ENCODE measurements around the gene CRAMP1. TPM values are rescaled to one million over a fixed set of nuclear protein-coding genes. Genes with fewer than 3 reads are reported as not detected.
A peak's percentile ranks its signal among the peaks of the same experiment; 100 is the strongest.

The CRAMP1 gene
- total RNA-seq, 6 donors from 2014 or later = 16.3 to 57.6 (median 20.6) TPM

- no peaks in the 10 kb centered on the region for H3K9me3 ChIP-seq
- 87 to 89% methylated on average over 16 of the region's 16 CpGs for whole genome bisulfite sequencing, 2 donors
- TF ChIP-seq POLR2AphosphoS5 (IDR thresholded peaks at IDR 0.05) (no peak), EP300 (IDR thresholded peaks at IDR 0.05) (no peak), POLR2A (IDR thresholded peaks at IDR 0.05) (no peak)
- TF ChIP-seq, protein P1, sequence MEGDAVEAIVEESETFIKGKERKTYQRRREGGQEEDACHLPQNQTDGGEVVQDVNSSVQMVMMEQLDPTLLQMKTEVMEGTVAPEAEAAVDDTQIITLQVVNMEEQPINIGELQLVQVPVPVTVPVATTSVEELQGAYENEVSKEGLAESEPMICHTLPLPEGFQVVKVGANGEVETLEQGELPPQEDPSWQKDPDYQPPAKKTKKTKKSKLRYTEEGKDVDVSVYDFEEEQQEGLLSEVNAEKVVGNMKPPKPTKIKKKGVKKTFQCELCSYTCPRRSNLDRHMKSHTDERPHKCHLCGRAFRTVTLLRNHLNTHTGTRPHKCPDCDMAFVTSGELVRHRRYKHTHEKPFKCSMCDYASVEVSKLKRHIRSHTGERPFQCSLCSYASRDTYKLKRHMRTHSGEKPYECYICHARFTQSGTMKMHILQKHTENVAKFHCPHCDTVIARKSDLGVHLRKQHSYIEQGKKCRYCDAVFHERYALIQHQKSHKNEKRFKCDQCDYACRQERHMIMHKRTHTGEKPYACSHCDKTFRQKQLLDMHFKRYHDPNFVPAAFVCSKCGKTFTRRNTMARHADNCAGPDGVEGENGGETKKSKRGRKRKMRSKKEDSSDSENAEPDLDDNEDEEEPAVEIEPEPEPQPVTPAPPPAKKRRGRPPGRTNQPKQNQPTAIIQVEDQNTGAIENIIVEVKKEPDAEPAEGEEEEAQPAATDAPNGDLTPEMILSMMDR (IDR thresholded peaks at IDR 0.05) = no peak
- H3K27ac ChIP-seq = no peak overlapping the region
- H3K4me1 ChIP-seq = peaks cover 0 to 7% (median 4%) of the 10 kb centered on the region in 4 donors
- no peaks in the 10 kb centered on the region for H3K27me3 ChIP-seq
- H3K4me3 ChIP-seq = no peak overlapping the region
- DNase-seq = peak in 1 of 2 donors; percentile 43
- ATAC-seq (ENCODE audit: low FRiP score in 2 of 2) = no peak
- H3K36me3 ChIP-seq = peaks cover 0 to 40% (median 23%) of the 10 kb centered on the region in 4 donors
These were observed 46.9 kb upstream of the CRAMP1 start for GRCh38 chr16:1565083-1565805.

- WGBS, 2 donors = 93 to 96% methylated on average over 9 to 12 of the region's 13 CpGs
- Histone ChIP-seq H3K4me3 (no peak overlapping the region), H3K4me1 (no peaks in the 10 kb centered on the region), H3K36me3 (peaks cover 0 to 26% (median 16%) of the 10 kb centered on the region in 4 donors), H3K9me3 (no peaks in the 10 kb centered on the region), H3K27ac (no peak overlapping the region), H3K27me3 (no peaks in the 10 kb centered on the region)
- TF ChIP-seq POLR2AphosphoS5 (IDR thresholded peaks at IDR 0.05) (no peak), POLR2A (IDR thresholded peaks at IDR 0.05) (no peak), EP300 (IDR thresholded peaks at IDR 0.05) (no peak)
- TF ChIP-seq, protein P1 (IDR thresholded peaks at IDR 0.05) = no peak
- ATAC-seq (ENCODE audit: low FRiP score in 2 of 2) (no peak), DNase-seq (no peak)
These were observed 44.2 kb upstream of the CRAMP1 start for GRCh38 chr16:1567988-1568387.

DNA sequence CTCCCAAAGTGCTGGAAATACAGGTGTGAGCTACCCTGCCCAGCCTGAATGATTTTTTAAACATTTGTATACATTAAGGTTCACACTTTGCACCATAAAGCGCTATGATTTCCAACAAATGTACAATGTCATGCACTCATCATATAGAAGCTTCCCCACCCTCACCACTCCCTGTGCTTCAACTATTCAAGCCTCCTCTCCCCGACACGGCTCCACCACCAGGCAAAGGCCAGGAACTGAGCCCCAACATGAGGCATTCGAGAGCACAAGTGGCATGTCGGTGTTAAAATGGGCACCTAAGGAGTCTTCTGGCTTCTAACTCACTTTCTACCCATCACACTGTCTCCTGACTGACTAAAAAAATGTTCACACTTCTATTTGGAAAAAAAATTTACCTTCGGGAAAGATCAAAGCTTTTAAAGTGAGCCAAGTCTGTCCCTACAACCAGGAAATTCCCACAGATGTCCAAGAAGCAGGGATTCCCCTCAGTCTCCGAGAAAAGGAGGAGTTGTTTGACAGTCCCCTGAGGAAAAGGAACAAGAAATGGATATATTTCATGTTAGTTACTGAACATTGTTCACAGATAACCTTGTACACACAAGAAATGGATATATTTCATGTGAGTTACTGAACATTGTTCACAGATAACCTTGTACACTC, 41.0 kb upstream of the CRAMP1 start:
- ATAC-seq (ENCODE audit: low FRiP score in 2 of 2) (no peak), DNase-seq (no peak)
- H3K4me3 ChIP-seq = no peak overlapping the region
- no peak for TF ChIP-seq POLR2AphosphoS5 (IDR thresholded peaks at IDR 0.05)
- no peak for TF ChIP-seq EP300 (IDR thresholded peaks at IDR 0.05)
- TF ChIP-seq POLR2A (IDR thresholded peaks at IDR 0.05) = no peak
- TF ChIP-seq, protein P1 (IDR thresholded peaks at IDR 0.05) = no peak
- H3K4me1 ChIP-seq = no peaks in the 10 kb centered on the region
- no peaks in the 10 kb centered on the region for H3K9me3 ChIP-seq
- H3K27ac ChIP-seq = no peak overlapping the region
- no peaks in the 10 kb centered on the region for H3K27me3 ChIP-seq
- H3K36me3 ChIP-seq = peaks cover 0 to 22% (median 10%) of the 10 kb centered on the region in 4 donors
- WGBS, 2 donors = 72 to 81% methylated on average over 7 of the region's 7 CpGs

DNA sequence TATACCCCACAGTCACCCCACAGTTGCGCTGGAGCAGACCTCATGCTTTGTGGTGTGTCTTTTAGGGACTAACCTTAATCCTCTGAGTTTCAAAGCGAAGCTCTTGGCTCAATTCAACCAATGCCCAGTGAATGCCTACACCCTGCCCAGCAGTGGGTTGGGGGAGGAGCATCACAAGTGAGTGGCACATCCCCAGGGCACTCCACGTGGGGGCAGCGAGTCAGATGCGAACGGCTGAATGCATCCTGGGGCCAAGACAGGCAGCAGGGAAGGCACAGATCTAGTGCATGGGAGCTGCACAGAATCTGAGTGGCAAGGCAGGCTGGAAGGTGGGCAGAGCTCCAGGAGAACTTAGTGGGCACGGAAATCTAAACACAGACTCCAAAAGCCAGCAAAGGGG, 39.5 kb upstream of the CRAMP1 start:
- H3K27me3 ChIP-seq = no peaks in the 10 kb centered on the region
- H3K36me3 ChIP-seq = peaks cover 0 to 26% (median 13%) of the 10 kb centered on the region in 4 donors
- ATAC-seq (ENCODE audit: low FRiP score in 2 of 2) (no peak), DNase-seq (no peak)
- H3K9me3 ChIP-seq = no peaks in the 10 kb centered on the region
- no peaks in the 10 kb centered on the region for H3K4me1 ChIP-seq
- WGBS, 2 donors = 83 to 95% methylated on average over 7 of the region's 7 CpGs
- no peak overlapping the region for H3K27ac ChIP-seq
- TF ChIP-seq POLR2AphosphoS5 (IDR thresholded peaks at IDR 0.05) (no peak), POLR2A (IDR thresholded peaks at IDR 0.05) (no peak), EP300 (IDR thresholded peaks at IDR 0.05) (no peak)
- TF ChIP-seq, protein P1 (IDR thresholded peaks at IDR 0.05) = no peak
- H3K4me3 ChIP-seq = no peak overlapping the region
